ENCODE measurements around the gene CCL2.

DNA sequence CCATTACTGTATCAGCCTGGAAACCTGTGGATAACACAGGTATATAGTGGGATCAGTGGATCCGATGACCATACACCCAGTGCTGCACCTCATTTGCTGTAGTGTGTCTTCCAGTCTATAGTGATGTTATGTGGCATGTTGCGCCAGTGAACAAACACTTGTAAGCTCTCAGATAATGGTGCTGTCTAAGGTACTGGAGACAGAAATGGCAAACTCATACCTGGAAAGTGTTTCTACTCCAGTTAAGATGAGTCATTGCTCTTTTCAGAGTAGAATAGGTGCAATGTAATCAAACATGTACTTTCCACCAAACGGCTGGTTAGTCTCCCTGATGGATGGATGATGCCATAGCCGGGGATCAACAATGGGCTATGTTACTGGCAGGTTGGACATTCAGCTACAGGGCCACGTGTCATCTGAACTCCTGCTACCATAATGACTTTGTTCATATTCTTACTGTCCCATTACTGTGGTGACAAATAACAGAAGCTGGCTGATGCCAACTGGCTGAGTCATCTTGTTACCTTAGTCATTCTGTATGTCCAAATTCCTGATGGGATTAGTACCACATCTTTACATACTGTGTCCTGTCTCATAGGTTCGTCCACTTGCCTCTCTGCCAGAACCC is 36.8 kb downstream of the CCL2 start:
- TF ChIP-seq, protein P1, sequence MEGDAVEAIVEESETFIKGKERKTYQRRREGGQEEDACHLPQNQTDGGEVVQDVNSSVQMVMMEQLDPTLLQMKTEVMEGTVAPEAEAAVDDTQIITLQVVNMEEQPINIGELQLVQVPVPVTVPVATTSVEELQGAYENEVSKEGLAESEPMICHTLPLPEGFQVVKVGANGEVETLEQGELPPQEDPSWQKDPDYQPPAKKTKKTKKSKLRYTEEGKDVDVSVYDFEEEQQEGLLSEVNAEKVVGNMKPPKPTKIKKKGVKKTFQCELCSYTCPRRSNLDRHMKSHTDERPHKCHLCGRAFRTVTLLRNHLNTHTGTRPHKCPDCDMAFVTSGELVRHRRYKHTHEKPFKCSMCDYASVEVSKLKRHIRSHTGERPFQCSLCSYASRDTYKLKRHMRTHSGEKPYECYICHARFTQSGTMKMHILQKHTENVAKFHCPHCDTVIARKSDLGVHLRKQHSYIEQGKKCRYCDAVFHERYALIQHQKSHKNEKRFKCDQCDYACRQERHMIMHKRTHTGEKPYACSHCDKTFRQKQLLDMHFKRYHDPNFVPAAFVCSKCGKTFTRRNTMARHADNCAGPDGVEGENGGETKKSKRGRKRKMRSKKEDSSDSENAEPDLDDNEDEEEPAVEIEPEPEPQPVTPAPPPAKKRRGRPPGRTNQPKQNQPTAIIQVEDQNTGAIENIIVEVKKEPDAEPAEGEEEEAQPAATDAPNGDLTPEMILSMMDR (conservative IDR thresholded peaks at IDR 0.05; ENCODE audit: low read length) = no peak
- TF ChIP-seq EZH2phosphoT487 (IDR thresholded peaks at IDR 0.05; ENCODE audit: borderline replicate concordance) = no peak
